MCF 10A (cell line): Measurements from ENCODE around the gene KCNMA1. TPM values are rescaled to one million over a fixed set of nuclear protein-coding genes. Genes with fewer than 3 reads are reported as not detected.

Source experiments
- BruUV-seq: library from RNA; stranded (reverse); fragments of 400-500 nt; replicated peaks from 2 replicates; lab custom pipeline; 2021; lab: Mats Ljungman, UMichigan
- CTCF ChIA-PET: fragments of 300-600 bp; sonication (Branson Sonifier 250); formaldehyde crosslinking; extraction: SDS; loops from one replicate; lab custom pipeline; 2021; ENCODE audit warnings: antibody characterized with exemption, inconsistent platforms; lab: Yijun Ruan, JAX
- POLR2A ChIA-PET: fragments of 300-600, 350-650 bp; sonication (Branson Sonifier 250); formaldehyde crosslinking; extraction: SDS; loops from one replicate; lab custom pipeline; 2020; ENCODE audit warnings: antibody characterized with exemption, inconsistent platforms; lab: Yijun Ruan, JAX
- DNase-seq: peaks from one replicate; pipeline ENCODE4 v3.0.0-alpha.2; 2018; ENCODE audit not compliant: unreplicated experiment
- H3K27ac Mint-ChIP-seq: one replicate; pipeline ENCODE4 v1.8.0; 2022; ENCODE audit warnings: mild to moderate bottlenecking, low read depth, mixed read lengths; ENCODE audit not compliant: unreplicated experiment
- H3K27me3 Mint-ChIP-seq: one replicate; pipeline ENCODE4 v1.8.0; 2022; ENCODE audit warnings: mixed read lengths; ENCODE audit not compliant: insufficient read depth, unreplicated experiment
- H3K36me3 Mint-ChIP-seq: one replicate; pipeline ENCODE4 v1.8.0; 2022; ENCODE audit warnings: mild to moderate bottlenecking, moderate library complexity, mixed read lengths; ENCODE audit not compliant: insufficient read depth, unreplicated experiment
- H3K4me1 Mint-ChIP-seq: one replicate; pipeline ENCODE4 v1.8.0; 2022; ENCODE audit warnings: mixed read lengths; ENCODE audit not compliant: insufficient read depth, unreplicated experiment
- H3K4me3 Mint-ChIP-seq: one replicate; pipeline ENCODE4 v1.8.0; 2022; ENCODE audit warnings: mild to moderate bottlenecking, moderate library complexity, mixed read lengths; ENCODE audit not compliant: unreplicated experiment
- H3K9me3 Mint-ChIP-seq: one replicate; pipeline ENCODE4 v1.8.0; 2022; ENCODE audit warnings: mixed read lengths; ENCODE audit not compliant: unreplicated experiment
- intact Hi-C: fragments of 100-400 bp; cut with micrococcal nuclease; formaldehyde crosslinking; loops from 2 replicates; pipeline ENCODE4 v1.14.1; 2022
- total RNA-seq: library from RNA; stranded (reverse); gene quantifications from 2 replicates; pipeline ENCODE4 v1.2.3, GENCODE V29; 2022
- TF ChIP-seq, protein P1 (sequence below): fragments of 200-600 bp; IDR thresholded peaks from one replicate; pipeline ENCODE4 v1.8.0; 2022; ENCODE audit warnings: antibody characterized with exemption, mild to moderate bottlenecking; ENCODE audit not compliant: unreplicated experiment

KCNMA1 gene
- total RNA-seq, 1 experiment from 2014 or later, result 7.5 TPM

GRCh38 chr10:77448226-77448625, 189.4 kb downstream of the KCNMA1 start:
- ChIA-PET POLR2A (no interaction called here), CTCF (no interaction called here)
- no peaks in the 10 kb centered on the region for H3K36me3 Mint-ChIP-seq
- H3K9me3 Mint-ChIP-seq, result no peaks in the 10 kb centered on the region
- H3K27me3 Mint-ChIP-seq, result no peaks in the 10 kb centered on the region
- H3K27ac Mint-ChIP-seq, result no peak overlapping the region
- no TSS peak for BruUV-seq
- H3K4me1 Mint-ChIP-seq, result no peaks in the 10 kb centered on the region
- intact Hi-C loops, result no loop called here
- no peak overlapping the region for H3K4me3 Mint-ChIP-seq
- DNase-seq, result no peak
- TF ChIP-seq, protein P1, sequence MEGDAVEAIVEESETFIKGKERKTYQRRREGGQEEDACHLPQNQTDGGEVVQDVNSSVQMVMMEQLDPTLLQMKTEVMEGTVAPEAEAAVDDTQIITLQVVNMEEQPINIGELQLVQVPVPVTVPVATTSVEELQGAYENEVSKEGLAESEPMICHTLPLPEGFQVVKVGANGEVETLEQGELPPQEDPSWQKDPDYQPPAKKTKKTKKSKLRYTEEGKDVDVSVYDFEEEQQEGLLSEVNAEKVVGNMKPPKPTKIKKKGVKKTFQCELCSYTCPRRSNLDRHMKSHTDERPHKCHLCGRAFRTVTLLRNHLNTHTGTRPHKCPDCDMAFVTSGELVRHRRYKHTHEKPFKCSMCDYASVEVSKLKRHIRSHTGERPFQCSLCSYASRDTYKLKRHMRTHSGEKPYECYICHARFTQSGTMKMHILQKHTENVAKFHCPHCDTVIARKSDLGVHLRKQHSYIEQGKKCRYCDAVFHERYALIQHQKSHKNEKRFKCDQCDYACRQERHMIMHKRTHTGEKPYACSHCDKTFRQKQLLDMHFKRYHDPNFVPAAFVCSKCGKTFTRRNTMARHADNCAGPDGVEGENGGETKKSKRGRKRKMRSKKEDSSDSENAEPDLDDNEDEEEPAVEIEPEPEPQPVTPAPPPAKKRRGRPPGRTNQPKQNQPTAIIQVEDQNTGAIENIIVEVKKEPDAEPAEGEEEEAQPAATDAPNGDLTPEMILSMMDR, result no peak

DNA sequence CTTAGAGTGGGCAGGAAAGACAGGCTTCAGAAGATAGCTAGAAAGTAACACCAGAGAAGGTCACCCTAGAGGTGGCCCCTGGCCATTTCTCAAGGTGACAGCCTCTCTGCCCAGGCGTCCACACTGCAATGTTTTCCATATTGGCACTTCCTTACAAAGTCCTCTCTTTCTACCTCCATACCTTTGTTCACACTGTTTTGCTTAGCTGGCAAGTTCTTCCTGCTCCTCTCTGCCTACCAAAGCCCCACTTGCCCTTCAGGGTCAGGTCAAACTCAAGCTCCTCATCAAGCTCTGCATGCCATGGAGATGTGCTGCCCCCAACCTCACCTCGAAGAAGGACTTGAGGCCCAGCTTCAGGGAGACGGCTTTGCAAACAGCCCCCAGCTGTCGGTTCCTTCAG, 190.9 kb downstream of the KCNMA1 start:
- intact Hi-C loops, result no loop called here
- H3K4me1 Mint-ChIP-seq, result no peaks in the 10 kb centered on the region
- no peaks in the 10 kb centered on the region for H3K36me3 Mint-ChIP-seq
- TF ChIP-seq, protein P1, result no peak
- POLR2A ChIA-PET, result interaction anchor here (0.7 kb wide), 1 partner anchor 156 kb away, joined by 3 read pairs; no protein-coding TSS in a partner anchor
- H3K27me3 Mint-ChIP-seq, result no peaks in the 10 kb centered on the region
- CTCF ChIA-PET, result no interaction called here
- no peak for DNase-seq
- no peaks in the 10 kb centered on the region for H3K9me3 Mint-ChIP-seq
- no peak overlapping the region for H3K4me3 Mint-ChIP-seq
- no peak overlapping the region for H3K27ac Mint-ChIP-seq
- BruUV-seq, result no TSS peak

DNA sequence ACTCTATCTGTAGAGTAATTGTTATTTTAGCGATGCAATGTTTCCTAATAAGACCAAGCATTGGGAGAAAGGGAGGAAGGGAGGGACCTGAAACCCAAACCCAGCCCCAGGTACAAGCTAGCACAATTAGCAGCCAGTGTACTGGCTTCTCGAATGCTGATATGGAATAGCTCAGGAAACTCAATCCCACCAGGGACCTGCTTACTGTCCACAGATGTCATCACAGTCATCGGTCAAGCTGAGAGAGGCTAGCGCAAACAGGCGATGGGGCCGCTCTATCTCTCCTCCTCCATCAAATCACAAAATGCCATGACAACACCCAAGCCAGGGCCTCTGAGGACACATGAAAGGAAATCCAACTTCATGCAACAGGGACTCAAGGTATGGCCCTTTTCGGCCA, 192.1 kb downstream of the KCNMA1 start:
- POLR2A ChIA-PET, result no interaction called here
- no TSS peak for BruUV-seq
- CTCF ChIA-PET, result interaction anchor here (0.6 to 0.8 kb wide), 3 partner anchors 30 to 202 kb away, joined by 3 to 4 read pairs (median 3); no protein-coding TSS in a partner anchor
- no peak overlapping the region for H3K4me3 Mint-ChIP-seq
- H3K27me3 Mint-ChIP-seq, result no peaks in the 10 kb centered on the region
- DNase-seq, result no peak
- H3K27ac Mint-ChIP-seq, result no peak overlapping the region
- H3K4me1 Mint-ChIP-seq, result no peaks in the 10 kb centered on the region
- H3K36me3 Mint-ChIP-seq, result no peaks in the 10 kb centered on the region
- no peaks in the 10 kb centered on the region for H3K9me3 Mint-ChIP-seq
- TF ChIP-seq, protein P1, result no peak
- intact Hi-C loops, result no loop called here

DNA sequence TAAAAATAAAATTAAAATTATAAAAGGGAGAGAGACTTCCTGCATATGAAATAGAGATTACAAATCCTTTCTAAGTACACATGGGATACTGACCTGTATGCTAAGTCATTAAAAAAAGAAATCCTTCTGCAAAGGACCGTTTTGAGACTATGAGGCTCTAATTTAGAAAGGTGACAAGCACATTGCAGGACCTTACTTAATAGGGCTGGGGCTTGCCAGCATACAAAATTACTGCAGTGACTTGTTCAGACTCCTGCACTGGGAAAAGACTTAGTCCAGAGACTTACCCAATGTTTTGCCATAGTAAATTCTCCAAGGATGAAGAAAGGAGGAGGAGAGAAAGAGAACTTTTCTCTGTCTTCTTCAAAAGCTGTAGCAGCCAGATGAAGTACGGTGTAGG, 193.6 kb downstream of the KCNMA1 start:
- no TSS peak for BruUV-seq
- no peaks in the 10 kb centered on the region for H3K36me3 Mint-ChIP-seq
- DNase-seq, result no peak
- ChIA-PET CTCF (interaction anchor here (1.0 kb wide), 1 partner anchor 10 kb away, joined by 3 read pairs; no protein-coding TSS in a partner anchor), POLR2A (interaction anchor here (1.2 kb wide), 1 partner anchor 22 kb away, joined by 3 read pairs; no protein-coding TSS in a partner anchor)
- H3K27ac Mint-ChIP-seq, result no peak overlapping the region
- intact Hi-C loops, result no loop called here
- H3K9me3 Mint-ChIP-seq, result no peaks in the 10 kb centered on the region
- TF ChIP-seq, protein P1, result no peak
- H3K4me3 Mint-ChIP-seq, result no peak overlapping the region
- H3K4me1 Mint-ChIP-seq, result no peaks in the 10 kb centered on the region
- H3K27me3 Mint-ChIP-seq, result no peaks in the 10 kb centered on the region
